ENCODE results near the gene SEMA3C.

The SEMA3C gene

GRCh38 chr7:80883154-80884025 is 35.5 kb downstream of the SEMA3C start (continued):
- no peak for TF ChIP-seq ZSCAN18 (tag by site-specific recombination; IDR thresholded peaks at IDR 0.05)
- TF ChIP-seq IKZF3 (tag by site-specific recombination; IDR thresholded peaks at IDR 0.05): peak; percentile 75
- no peak for TF ChIP-seq ZNF585B (tag by site-specific recombination; IDR thresholded peaks at IDR 0.05)
- peak; percentile 96 for TF ChIP-seq PRDM6 (tag by site-specific recombination; IDR thresholded peaks at IDR 0.05)
- 0 out of 2 replicates have a peak, but pooled peaks have one; percentile 43 for TF ChIP-seq HOXD13 (CRISPR knock-in tag; IDR thresholded peaks at IDR 0.05; ENCODE audit: borderline replicate concordance)
- TF ChIP-seq PBX3 (CRISPR knock-in tag; IDR thresholded peaks at IDR 0.05): no peak
- TF ChIP-seq ZNF280C (tag by site-specific recombination; IDR thresholded peaks at IDR 0.05): no peak
- TF ChIP-seq OVOL3 (tag by site-specific recombination; IDR thresholded peaks at IDR 0.05): no peak; the same call in 1 of the 2 replicates
- TF ChIP-seq ZNF112 (tag by site-specific recombination; IDR thresholded peaks at IDR 0.05): no peak
- no peak for TF ChIP-seq ZNF623 (tag by site-specific recombination; IDR thresholded peaks at IDR 0.05)
- TF ChIP-seq WT1 (tag by site-specific recombination; IDR thresholded peaks at IDR 0.05): peak; percentile 69
- TF ChIP-seq ZNF660 (tag by site-specific recombination; IDR thresholded peaks at IDR 0.05): peak; percentile 66; the same call in 1 of the 2 replicates
- no peak for TF ChIP-seq ZNF48 (tag by site-specific recombination; IDR thresholded peaks at IDR 0.05)
- no peak for TF ChIP-seq ZNF513 (tag by site-specific recombination; IDR thresholded peaks at IDR 0.05)
- no peak for TF ChIP-seq ZNF221 (tag by site-specific recombination; IDR thresholded peaks at IDR 0.05; ENCODE audit: borderline replicate concordance)
- TF ChIP-seq ZNF155 (tag by site-specific recombination; IDR thresholded peaks at IDR 0.05): no peak
- no peak for TF ChIP-seq ZNF549 (tag by site-specific recombination; IDR thresholded peaks at IDR 0.05)
- TF ChIP-seq ZNF610 (tag by site-specific recombination; IDR thresholded peaks at IDR 0.05; ENCODE audit: borderline replicate concordance): no peak
- no peak for TF ChIP-seq GLIS2 (tag by site-specific recombination; IDR thresholded peaks at IDR 0.05)
- TF ChIP-seq ZNF843 (tag by site-specific recombination; IDR thresholded peaks at IDR 0.05): peak; percentile 92
- TF ChIP-seq ZNF776 (tag by site-specific recombination; IDR thresholded peaks at IDR 0.05; ENCODE audit: borderline replicate concordance): no peak
- TF ChIP-seq ZNF202 (tag by site-specific recombination; IDR thresholded peaks at IDR 0.05; ENCODE audit: borderline replicate concordance): no peak
- peak; percentile 69 for TF ChIP-seq TCF7L2 (IDR thresholded peaks at IDR 0.05; ENCODE audit: borderline replicate concordance, low read depth, low read length)
- no peak for TF ChIP-seq ZBTB6 (tag by site-specific recombination; IDR thresholded peaks at IDR 0.05)
- TF ChIP-seq ZNF311 (tag by site-specific recombination; IDR thresholded peaks at IDR 0.05; ENCODE audit: borderline replicate concordance): no peak
- no peak for TF ChIP-seq ZNF792 (tag by site-specific recombination; IDR thresholded peaks at IDR 0.05)
- TF ChIP-seq SP2 (tag by site-specific recombination; IDR thresholded peaks at IDR 0.05): 0 out of 2 replicates have a peak, but pooled peaks have one; percentile 22
- peak; percentile 86 for TF ChIP-seq KLF8 (tag by site-specific recombination; IDR thresholded peaks at IDR 0.05)
- no peak for TF ChIP-seq PRDM1 (tag by site-specific recombination; IDR thresholded peaks at IDR 0.05)
- peak; percentile 96 for TF ChIP-seq ZNF629 (tag by site-specific recombination; IDR thresholded peaks at IDR 0.05)
